ENCODE data around the gene CHFR. TPM values are rescaled to one million over a fixed set of nuclear protein-coding genes. Genes with fewer than 3 reads are reported as not detected.
A peak's percentile ranks its signal among the peaks of the same experiment; 100 is the strongest.
"Not testable (repeated sequence)": the region's sequence is repeated elsewhere in the genome, so short reads cannot be mapped to it uniquely, and the experiment has no call there.

Gene CHFR
- total RNA-seq, 1 experiment from 2014 or later = 23.8 TPM

DNA sequence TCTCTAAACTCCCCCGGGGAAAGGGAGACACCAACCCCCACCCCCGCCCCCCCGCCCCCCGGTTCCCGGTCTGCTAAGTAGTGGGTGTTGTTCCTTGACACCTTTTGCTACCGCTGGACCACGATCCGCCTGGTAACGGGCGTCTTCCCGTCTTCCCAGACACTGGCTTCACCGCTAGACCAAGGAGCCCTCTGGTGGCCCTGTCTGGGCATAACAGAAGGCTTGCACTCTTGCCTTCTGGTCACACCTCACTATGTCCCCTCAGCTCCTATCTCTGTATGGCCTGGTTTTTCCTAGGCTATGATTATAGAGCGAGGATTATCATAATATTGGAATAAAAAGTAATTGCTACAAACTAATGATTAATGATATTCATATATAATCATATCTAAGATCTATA, 78.0 kb downstream of the CHFR start:
- DNase-seq (ENCODE audit: low read depth) = peak; percentile 18

DNA sequence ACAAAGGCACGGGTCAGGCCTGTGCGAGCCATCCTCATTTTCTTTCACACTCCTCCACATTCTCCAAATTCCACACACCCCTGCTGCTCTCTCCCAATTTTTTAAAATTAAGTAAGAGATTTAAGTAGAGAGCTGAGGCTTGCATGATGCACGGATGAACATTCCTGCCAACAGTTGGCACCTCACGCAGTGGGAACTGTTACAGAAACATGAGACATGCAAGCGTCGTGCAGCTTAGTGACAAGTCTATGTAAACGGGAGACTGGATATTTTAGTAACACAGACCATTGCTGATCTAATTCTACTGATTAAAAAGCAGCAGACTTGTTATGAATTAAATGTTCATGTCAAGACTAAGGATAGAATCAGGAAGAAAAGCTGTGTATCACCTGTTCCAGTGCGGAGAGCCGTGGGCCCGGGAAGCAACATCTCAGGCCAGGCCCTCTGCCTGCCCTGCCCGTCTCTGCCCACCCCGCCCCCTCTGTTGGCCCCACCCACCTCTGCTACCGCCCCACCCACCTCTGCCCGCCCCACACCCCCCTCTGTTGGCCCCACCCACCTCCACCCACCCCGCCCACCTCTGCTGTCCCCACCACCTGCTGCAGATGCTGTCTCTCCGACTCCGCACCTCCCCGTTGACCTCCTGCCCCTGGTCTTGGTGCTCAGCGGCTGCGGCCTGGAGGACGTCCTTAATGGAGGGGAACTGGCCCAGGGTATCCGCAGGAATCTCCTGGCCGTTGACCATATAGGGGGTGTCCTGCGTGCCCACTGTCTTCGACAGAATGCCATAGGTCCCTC, 79.9 kb downstream of the CHFR start:
- no peak for DNase-seq (ENCODE audit: low read depth)

DNA sequence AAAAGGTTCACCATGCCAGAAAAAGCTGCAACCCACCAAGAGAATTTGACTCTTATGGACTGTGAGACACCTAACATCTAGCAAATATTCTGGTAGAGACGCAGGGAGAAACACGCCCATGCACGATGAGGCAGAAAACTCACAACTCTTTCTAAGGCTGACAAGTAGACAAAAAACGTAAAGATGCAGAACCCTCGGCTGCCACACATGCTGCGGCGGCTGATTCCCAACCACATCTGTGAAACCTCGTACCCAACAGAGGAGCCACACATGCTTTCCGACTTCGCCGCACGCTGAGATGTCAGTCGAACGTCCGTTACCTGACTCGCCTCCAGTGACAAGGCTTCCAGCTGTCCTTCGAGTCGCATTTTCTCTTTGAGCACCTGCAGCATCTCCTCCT, 80.5 kb downstream of the CHFR start:
- DNase-seq (ENCODE audit: low read depth) = no peak

DNA sequence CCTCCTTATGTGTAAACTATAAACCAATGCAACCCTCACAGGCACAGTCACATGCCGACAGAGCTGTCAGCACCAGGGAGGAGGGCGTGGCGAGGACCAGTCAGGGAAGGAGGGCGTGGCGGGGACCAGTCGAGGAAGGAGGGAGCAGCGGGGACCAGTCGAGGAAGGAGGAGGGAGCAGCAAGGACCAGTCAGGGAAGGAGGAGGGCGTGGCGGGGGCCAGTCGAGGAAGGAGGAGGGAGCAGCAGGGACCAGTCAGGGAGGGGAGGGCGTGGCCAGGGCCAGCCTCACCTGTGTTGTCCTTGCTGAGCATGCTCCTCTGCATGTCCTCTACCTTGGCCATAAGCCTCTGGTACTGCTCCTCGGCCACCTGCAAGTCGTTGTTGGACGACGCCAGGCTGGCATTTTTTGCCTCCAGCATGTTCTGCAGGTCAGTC, 83.0 kb downstream of the CHFR start:
- no peak for DNase-seq (ENCODE audit: low read depth)

DNA sequence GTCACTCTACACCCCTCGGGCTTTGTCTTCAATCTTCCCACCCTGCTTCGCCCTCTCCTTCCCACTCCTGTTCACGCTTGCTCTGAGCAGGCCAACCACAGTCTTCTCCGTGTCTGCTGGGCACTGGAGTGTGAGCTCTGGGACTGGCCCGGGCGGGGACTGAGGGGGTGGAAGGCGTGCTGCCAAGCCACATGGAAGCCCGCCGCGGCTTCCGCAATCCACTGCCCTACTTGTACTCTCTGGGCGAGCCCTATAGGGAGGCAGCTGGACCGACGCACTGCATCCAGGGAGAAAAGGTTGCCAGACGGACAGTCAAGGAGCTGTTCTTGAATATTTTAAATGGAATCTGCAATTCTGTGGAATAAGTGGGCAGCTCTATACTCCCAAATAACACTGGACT, 83.5 kb downstream of the CHFR start:
- DNase-seq (ENCODE audit: low read depth) = no peak

DNA sequence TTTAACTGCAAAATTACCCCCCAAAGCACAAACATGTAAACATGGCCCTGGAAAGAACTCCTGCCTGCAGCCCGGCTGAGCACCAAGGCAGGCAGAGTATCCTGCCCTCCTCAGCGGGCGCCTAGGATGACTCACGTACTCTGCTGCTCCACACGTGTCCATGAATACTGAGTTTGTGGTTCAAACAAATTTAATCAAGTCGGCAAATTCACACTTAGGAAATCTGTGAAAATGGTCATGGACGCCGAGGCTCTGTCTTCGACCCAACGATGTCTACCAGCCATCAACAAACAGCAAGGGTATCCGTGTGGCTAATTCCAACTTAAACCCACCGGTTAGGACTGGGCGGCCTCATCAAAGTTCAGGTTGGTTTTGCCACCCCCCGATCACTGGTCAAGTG, 84.3 kb downstream of the CHFR start:
- DNase-seq (ENCODE audit: low read depth) = no peak

DNA sequence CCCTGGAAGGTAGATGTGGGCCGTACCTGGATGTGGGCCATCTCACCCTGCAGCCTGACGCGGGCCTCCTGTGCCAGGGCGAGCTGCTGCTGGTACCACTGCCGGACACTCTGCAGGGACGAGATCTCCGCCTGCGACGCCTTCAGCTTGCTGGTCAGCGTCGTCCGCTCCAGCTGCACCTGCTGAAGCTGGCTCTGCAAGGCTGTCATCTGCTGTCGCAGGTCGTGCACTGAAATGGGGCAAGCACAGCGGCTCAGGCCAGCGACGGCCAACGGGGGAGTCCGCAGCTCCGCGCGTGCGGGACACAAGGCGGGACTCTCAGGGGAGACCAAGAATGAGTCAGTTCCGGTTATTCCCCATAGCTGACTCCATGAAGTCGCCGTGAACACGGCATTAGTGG, 85.7 kb downstream of the CHFR start:
- DNase-seq (ENCODE audit: low read depth) = no peak

DNA sequence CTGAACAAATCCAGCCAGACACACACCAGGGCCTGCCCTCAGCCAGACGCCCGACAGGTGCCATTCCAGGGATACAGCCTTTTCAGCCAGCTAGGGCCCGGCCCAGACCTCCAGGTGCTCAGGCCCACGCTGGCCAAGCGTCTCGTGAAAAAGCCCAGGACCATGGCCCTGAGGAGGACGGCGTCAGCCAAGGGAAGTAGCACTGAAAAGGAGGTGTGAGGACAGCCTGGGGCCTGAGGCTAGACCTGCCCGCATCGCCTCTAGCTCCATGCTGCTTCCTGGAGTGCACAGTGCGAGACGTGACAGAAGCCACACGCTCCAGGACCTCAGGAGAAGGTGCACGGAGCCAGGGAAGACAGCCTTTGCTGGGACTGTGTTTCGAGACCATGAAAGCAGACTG, 88.6 kb downstream of the CHFR start:
- no peak for DNase-seq (ENCODE audit: low read depth)

DNA sequence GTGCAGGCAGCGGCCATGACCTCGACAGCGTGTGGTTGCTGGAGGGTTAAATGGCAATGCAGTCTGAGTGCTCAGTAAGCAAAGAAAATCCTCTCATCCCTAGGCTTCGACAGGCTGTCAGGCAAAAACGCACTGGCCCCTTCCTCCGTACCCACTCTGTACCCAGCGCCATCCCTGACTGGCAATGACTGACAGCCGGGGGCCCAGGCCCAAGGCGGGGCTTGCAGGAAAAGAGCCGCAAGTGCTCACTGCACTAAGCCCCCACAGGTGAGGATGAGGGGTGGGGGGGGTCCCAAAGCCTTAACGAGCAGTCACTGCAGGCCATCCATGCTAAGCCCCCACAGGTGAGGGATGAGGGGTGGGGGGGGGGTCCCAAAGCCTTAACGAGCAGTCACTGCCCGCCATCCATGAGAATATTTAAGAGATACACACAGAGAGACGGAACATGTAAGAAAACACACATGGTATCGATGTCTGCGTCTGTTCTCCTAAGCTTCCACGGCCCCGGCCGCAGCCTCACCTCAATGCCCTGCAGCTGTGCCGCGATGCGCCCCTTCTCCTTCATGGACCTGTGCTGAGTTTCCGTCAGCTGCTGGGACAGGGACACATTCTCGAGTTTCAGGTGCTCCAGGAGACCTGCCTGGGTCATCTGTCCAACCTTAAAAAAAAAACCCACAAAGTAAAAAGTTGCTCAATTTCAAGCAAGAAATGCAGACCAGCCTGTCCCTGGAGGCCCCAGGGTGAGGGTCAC, 89.4 kb downstream of the CHFR start:
- no peak for DNase-seq (ENCODE audit: low read depth)

DNA sequence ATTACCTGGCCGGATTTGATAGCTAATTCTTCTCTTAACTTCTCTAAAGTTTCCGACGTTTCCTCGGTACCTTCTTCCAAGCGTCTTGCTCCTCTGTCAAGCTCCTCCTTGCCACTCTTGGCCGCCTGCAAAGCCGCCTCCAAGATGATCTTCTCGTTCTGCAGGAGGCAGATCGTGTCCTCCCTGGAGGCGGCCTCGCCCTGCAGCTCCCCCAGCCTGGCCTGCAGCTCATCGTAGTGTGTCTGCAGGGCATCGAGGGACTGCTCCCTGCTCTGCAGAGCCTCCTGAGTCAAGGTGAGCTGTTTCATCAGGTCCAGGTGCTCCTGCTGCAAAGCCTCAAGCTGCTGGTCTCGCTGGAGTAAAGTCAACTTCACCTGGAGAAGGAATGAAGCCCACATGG, 91.6 kb downstream of the CHFR start:
- DNase-seq (ENCODE audit: low read depth) = no peak

DNA sequence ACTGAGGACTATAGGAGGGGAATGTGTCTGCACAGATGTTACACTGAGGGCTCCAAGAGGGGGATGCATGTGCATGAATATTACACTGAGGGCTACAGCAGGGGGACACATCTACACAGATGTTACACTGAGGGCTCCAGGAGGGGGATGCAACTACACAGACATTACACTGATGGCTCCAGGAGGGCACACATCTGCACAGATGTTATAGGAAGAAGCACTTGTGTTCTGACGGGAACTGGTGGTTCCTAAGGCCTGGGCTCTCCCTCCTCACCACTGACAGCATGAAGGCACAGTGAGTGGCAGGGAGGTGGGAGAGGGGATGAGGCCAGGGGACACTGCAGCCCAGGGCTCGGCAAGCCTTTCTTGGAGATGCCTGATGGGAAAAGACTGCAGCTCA, 95.5 kb downstream of the CHFR start:
- not testable (repeated sequence) for DNase-seq (ENCODE audit: low read depth)

DNA sequence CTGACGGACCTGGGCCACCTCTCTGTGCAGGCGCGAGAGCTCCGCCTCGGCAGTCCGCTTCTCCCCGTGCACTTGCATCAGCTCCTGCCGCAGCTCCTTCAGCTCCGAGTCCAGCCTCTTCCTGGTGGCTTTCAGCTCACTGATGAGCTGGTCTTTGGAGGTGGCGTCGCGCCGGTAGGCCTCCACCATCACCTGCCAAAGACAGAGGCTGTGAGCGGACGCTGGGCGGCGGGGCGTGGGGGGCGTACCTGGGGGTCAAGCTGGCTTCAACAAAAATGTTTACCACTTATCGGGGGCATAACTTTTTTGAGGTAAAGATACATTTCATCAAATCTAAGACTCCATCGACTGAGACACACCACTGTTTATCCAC, 98.3 kb downstream of the CHFR start:
- DNase-seq (ENCODE audit: low read depth) = no peak

DNA sequence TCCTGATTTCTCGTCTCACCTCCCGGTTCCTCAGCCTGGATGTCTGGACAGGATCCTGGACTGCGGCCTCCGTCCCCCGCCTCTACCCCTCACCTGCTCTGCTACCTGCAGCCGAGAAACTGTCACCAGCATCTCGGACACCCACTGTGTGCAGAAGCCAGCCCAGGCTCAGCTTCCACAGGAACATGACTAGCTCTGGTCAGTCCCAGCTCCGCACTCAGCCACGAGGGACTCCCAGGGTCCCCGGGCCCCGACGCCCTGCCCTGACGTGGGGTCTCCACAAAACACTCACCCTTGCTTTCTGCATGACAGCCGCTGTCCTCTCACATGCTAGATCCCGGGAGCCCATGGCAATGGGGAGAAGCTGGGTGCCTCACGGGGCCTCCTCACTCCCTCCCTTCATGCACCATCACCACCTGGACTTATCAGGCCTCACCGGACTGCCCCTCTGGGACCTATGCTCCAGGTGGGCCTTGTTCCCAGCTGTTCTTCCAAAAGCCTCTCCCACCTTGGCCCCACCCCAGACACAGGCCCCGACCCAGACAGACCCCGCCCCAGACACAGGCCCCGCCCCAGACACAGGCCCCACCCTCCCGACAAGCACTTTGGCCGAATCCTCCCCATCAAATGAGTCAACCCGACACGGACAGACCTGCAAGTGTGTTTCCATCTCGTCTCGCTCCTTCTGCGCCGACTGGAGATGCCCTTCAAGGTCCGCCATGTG, 98.9 kb downstream of the CHFR start:
- DNase-seq (ENCODE audit: low read depth) = no peak

DNA sequence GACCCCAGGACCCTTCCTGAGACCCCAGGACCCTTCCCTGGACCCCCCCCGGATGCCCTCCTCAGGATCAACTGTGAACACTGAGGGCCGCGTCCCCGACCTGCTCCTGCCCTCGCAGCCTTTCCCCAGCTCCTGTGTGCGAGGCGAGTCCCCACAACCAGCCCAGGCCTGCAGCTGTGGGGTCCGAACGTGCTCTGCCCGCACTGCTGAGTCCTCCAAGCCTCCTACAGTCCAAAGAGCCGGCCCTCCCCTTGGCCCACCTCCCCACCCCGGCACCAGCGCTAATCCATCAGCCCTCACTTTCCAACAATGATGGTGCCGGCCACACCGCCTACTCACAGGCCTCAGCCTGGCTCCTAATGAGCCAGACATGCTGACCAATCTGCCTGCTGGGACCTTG, 99.5 kb downstream of the CHFR start:
- DNase-seq (ENCODE audit: low read depth) = no peak

DNA sequence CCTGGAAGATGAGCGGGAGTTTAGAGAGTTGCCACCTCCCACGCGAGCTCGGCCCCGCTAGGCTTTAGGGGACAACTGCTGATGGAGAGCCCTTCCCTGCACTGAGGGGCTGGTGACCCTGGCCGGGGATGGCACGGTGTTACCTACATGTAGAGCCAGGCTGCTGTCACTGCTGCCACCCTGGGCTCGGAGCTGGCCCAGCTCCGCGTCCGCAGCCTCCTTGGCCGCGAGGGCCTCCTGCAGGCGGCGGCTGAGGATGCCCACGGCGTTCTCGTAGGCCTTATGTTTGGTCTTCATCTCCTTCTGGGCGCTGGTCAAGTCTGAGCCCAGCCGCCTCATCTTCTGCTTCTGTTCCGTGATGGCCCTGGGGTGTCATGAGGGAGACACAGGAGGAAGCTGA, 101.2 kb downstream of the CHFR start:
- no peak for DNase-seq (ENCODE audit: low read depth)

DNA sequence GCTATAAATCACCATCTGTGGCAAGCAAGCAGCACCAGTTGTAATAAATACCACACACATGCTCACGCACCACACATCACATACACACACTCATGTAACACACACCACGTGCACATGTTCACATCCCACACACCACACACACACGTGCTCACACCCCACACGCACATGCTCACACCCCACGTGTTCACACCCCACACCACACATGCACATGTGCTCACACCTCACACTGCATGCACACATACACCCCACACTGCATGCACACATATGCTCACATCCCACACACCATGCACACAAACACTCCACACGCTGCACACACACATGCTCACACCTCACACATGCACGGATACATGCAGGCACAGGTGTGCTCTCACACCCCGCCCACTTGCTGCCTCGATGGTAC, 102.8 kb downstream of the CHFR start:
- DNase-seq (ENCODE audit: low read depth) = no peak

DNA sequence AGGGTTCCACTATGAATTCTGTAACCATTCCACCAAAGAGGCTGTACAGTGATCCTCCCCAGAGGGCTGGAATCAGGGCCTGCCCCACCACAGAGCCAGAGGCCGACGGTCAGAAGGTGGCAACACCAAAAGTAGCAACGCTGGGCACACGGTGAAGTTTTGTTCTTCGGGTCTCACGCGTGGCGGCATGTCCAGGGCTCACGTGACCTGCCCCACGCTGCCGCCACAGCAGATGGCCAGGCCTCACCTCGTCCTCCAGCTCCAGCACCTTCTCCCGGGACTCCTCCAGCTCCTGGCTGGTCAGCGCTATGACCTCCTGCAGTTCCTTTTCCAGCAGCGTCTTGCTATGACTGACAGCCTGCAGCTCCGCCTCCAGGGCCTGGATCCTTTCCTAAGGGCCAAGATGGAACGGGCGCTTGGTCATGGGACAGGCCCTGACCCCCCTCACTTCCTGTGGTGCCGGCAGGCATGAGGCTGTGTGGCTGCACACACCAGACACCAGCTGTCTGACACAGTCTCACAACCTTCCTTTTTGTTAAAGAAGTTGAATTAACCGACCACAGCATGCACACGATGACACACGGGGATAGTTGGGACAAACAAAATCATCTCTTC, 103.4 kb downstream of the CHFR start:
- DNase-seq (ENCODE audit: low read depth) = no peak

Other genes starting within 250 kb of the CHFR start
- gene POLE, start 200.3 kb downstream of the CHFR start, total RNA-seq (2014; rRNA removed) = 30.3 and 34.8 TPM in 2 replicates
- 31.6 and 33.2 TPM in 2 replicates for gene PXMP2, start 200.0 kb downstream of the CHFR start, total RNA-seq (2014; rRNA removed)
- gene PGAM5, start 176.8 kb downstream of the CHFR start, total RNA-seq (2014; rRNA removed) = 42.4 and 48.8 TPM in 2 replicates
- gene ANKLE2, start 125.8 kb downstream of the CHFR start, total RNA-seq (2014; rRNA removed) = 87.2 and 92.0 TPM in 2 replicates
- gene GOLGA3, start 58.7 kb downstream of the CHFR start, total RNA-seq (2014; rRNA removed) = 57.1 and 64.2 TPM in 2 replicates
- gene ZNF605, start 68.7 kb upstream of the CHFR start, total RNA-seq (2014; rRNA removed) = 4.6 and 10.0 TPM in 2 replicates
- 16.2 and 16.3 TPM in 2 replicates for gene ZNF26, start 98.8 kb upstream of the CHFR start, total RNA-seq (2014; rRNA removed)
- gene ZNF84, start 149.9 kb upstream of the CHFR start, total RNA-seq (2014; rRNA removed) = 21.8 and 27.7 TPM in 2 replicates
- 11.7 and 14.4 TPM in 2 replicates for gene ZNF140, start 193.3 kb upstream of the CHFR start, total RNA-seq (2014; rRNA removed)
- 1.0 and 1.2 TPM in 2 replicates for gene ZNF891, start 242.7 kb upstream of the CHFR start, total RNA-seq (2014; rRNA removed)
- gene ZNF10, start 243.0 kb upstream of the CHFR start, total RNA-seq (2014; rRNA removed) = 7.2 and 8.1 TPM in 2 replicates

All from LHCN-M2 (cell line).